Fibroblast of pulmonary artery (primary cell): ENCODE measurements around the gene SLC9A1.

ENCODE experiments used
- DNase-seq: peaks from one replicate; pipeline ENCODE4 v3.0.0-alpha.2; 2010; ENCODE audit warnings: low read depth
- H3K4me3 ChIP-seq: replicated peaks from 2 replicates; pipeline ENCODE4 v1.5.1; 2011; ENCODE audit warnings: low read depth, mild to moderate bottlenecking, control low read depth, low read length, moderate library complexity
- TF ChIP-seq, protein P1 (sequence below): IDR thresholded peaks from 2 replicates; pipeline ENCODE4 v1.5.1; 2011; ENCODE audit warnings: mild to moderate bottlenecking, control low read depth, low read length, inconsistent platforms; ENCODE audit errors: missing control alignments

SLC9A1 gene

DNA sequence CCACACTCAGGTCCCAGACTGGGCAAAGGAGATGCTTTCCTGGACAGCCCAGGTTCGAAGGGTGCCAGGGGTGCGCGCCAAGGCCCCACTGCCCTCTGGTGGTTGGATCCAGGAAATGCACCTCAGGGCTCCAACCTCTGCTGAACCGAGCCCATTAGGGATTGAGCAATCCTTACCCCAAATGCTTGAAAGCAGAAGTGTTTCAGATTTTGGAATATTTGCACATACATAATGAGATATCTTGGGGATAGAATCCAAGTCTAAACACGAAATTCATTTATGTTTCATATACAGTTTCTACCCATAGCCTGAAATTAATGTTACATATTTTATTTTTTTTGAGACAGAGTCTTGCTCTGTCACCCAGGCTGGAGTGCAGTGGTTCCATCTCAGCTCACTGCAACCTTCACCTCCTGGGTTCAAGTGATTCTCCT, 57.4 kb downstream of the SLC9A1 start:
- peak; percentile 84 for DNase-seq
- TF ChIP-seq, protein P1, sequence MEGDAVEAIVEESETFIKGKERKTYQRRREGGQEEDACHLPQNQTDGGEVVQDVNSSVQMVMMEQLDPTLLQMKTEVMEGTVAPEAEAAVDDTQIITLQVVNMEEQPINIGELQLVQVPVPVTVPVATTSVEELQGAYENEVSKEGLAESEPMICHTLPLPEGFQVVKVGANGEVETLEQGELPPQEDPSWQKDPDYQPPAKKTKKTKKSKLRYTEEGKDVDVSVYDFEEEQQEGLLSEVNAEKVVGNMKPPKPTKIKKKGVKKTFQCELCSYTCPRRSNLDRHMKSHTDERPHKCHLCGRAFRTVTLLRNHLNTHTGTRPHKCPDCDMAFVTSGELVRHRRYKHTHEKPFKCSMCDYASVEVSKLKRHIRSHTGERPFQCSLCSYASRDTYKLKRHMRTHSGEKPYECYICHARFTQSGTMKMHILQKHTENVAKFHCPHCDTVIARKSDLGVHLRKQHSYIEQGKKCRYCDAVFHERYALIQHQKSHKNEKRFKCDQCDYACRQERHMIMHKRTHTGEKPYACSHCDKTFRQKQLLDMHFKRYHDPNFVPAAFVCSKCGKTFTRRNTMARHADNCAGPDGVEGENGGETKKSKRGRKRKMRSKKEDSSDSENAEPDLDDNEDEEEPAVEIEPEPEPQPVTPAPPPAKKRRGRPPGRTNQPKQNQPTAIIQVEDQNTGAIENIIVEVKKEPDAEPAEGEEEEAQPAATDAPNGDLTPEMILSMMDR: peak; percentile 96
- no peak overlapping the region for H3K4me3 ChIP-seq

DNA sequence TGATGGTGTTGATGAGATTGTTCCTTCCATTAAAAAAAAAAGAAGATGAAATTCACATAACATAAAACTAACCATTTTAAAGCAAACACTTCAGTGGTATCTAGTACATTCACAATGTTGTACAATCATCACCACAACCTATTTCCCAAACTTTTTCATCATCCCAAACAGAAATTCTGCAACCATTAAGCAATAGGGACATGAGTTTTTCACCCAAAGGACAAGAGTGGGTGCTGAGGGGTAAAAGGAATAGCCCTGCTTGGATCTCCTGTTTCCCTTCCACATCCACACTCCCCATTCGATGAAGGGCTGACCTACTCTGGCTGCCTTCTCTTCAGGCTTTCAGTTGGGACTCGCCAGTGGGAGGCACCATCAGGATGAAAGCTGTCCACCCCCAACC, 59.3 kb downstream of the SLC9A1 start:
- no peak for DNase-seq
- H3K4me3 ChIP-seq: no peak overlapping the region
- TF ChIP-seq, protein P1: no peak

DNA sequence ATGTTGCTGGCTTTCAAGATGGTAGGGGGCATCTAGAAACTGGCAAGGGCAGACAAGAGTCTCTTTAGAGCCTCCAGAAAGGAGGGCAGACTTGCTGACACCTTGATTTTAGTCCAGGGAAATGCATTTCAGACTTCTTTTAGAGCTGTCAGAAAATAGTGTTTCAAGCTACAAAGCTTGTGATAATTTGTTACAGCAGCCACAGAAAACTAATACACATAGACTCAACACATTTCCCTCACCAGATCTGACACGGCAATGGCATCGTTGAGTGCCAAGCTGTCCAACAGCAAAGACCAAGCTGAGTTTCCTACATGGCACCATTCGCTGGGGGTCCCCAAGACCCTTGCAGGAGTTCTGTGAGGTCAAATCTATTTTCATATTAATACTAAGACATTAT, 62.0 kb downstream of the SLC9A1 start:
- DNase-seq: no peak
- TF ChIP-seq, protein P1: no peak
- H3K4me3 ChIP-seq: no peak overlapping the region

DNA sequence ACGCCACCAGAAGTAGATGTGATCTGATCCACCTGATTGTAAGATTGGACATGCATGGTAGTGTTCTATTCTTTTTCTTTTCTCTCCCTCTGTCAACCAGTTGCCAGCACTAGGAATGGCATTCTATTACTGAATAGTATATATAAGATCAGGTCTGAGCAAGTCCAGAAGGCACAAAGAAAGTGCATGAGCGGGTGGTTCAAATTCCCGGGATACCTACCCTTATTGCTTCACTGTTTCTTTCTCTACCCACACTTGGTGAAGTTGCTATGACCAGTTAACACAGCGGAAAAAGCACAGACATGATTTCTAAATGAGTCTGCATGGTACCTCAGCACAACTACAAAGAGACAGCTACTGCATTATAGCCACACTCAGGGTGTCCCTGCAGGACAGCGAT, 64.0 kb downstream of the SLC9A1 start:
- TF ChIP-seq, protein P1: no peak
- DNase-seq: no peak
- H3K4me3 ChIP-seq: no peak overlapping the region

DNA sequence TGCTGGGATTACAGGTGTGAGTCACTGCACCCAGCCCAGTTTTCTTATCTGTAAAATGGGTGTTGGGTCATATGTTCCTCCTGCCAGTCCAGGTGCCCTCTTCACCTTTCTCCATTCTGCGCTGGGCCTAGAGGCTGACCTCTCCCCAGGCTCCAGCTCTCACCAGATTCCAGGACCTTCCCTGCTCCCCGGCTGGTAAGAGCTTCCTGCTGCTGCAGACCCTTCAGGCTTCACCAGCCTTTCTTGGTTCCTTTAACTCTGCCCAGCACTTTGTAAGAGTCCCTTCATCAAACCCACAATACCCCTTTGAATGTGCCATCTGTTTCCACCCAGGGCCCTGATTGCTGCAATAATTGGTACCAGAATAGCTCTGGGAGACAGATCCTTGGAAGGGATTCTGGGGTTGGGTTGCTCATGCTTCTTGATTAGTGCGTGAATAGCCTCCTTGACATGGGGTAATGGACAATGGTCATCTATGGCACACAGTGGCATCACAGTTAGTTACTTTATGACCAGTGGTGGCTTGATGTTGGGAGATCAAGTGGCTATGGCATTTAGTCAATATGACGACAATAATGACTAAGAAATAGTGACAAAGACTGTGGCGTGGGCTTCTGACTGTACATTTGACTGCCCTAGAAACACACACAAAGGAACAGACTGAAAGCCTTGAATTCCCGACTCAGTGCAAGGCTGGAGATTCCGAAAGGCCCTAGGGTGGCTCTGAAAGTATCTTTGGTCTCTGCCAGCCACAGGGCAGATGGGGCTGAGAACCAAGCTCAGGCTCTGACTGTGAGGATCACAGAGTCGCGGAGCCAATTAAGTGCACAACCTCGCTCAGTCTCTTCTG, 67.3 kb downstream of the SLC9A1 start:
- TF ChIP-seq, protein P1: no peak
- DNase-seq: no peak
- no peak overlapping the region for H3K4me3 ChIP-seq

DNA sequence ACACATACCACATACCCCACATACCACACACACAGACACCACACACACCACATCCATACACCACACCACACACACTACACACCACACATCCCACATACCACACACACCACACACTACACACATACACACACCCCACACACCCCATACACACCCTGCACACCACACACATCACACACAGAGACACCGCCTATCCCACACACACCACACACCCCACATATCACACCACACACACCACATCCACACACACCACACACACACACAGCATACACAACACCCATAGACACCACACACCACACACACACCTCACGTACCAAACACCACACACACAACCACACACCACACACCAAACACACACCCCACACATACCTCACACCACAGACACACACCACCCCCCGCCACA, 68.3 kb downstream of the SLC9A1 start:
- TF ChIP-seq, protein P1: no peak
- DNase-seq: no peak
- H3K4me3 ChIP-seq: no peak overlapping the region

DNA sequence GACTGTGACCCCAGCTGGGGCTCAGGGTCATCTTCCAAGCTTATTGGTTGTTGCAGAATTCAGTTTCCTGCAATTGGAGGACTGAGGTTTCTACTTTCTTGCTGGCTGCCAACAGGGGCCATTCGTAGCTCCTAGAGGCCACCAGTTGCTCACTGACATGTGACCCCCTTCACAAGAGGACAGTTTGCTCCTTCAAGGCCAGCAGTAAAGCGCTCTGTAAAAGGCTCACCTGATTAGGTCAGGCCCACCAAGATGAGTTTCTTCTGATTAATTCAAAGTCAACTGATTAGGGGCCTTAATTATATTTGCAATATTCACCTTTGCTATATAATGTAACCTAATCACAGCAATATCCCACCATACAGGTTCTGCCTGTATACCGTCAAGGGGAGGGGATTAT, 68.9 kb downstream of the SLC9A1 start:
- no peak overlapping the region for H3K4me3 ChIP-seq
- TF ChIP-seq, protein P1: no peak
- no peak for DNase-seq
